GM21423 (cell line): ENCODE data around the gene DNAJC5.
A peak's percentile ranks its signal among the peaks of the same experiment; 100 is the strongest.
"Not testable (repeated sequence)": the region's sequence is repeated elsewhere in the genome, so short reads cannot be mapped to it uniquely, and the experiment has no call there.

Experiments used
- ATAC-seq: cut with Tn5 transposase; IDR thresholded peaks from one replicate; pipeline ENCODE4 v1.9.1; 2021; ENCODE audit warnings: mild to moderate bottlenecking, moderate library complexity; ENCODE audit not compliant: unreplicated experiment

The DNAJC5 gene

GRCh38 chr20:63966172-63966943, 71.4 kb downstream of the DNAJC5 start:
- no peak for ATAC-seq

GRCh38 chr20:63966944-63967322, 72.0 kb downstream of the DNAJC5 start:
- no peak for ATAC-seq

- no peak for ATAC-seq
These were observed 72.6 kb downstream of the DNAJC5 start for GRCh38 chr20:63967330-63968135.

GRCh38 chr20:63968136-63968927, 73.4 kb downstream of the DNAJC5 start:
- no peak for ATAC-seq

GRCh38 chr20:63968928-63969760, 74.2 kb downstream of the DNAJC5 start:
- ATAC-seq = no peak

GRCh38 chr20:63969838-63970713, 75.2 kb downstream of the DNAJC5 start, which contains the start of gene ZNF512B:
Gene ZNF512B (minus strand): TSS chr20:63969930. CDS start chr20:63967950, 1,980 bp downstream.
- ATAC-seq = no peak

- no peak for ATAC-seq
These were observed 75.9 kb downstream of the DNAJC5 start for GRCh38 chr20:63970714-63971431.

GRCh38 chr20:63971960-63972311, 77.0 kb downstream of the DNAJC5 start:
- ATAC-seq = not testable (repeated sequence)

- no peak for ATAC-seq
These were observed 77.6 kb downstream of the DNAJC5 start for GRCh38 chr20:63972312-63973159.

GRCh38 chr20:63973160-63973479, 78.2 kb downstream of the DNAJC5 start:
- no peak for ATAC-seq

GRCh38 chr20:63973636-63974401, 78.9 kb downstream of the DNAJC5 start:
- ATAC-seq = peak; percentile 35

- no peak for ATAC-seq
These were observed 79.7 kb downstream of the DNAJC5 start for GRCh38 chr20:63974402-63975200.

- not testable (repeated sequence) for ATAC-seq
These were observed 81.6 kb downstream of the DNAJC5 start for GRCh38 chr20:63976511-63976910.

GRCh38 chr20:63976980-63977738, 82.2 kb downstream of the DNAJC5 start:
- ATAC-seq = no peak

- no peak for ATAC-seq
These were observed 82.9 kb downstream of the DNAJC5 start for GRCh38 chr20:63977739-63978276.
